ENCODE data around the gene TMEM131L.

DNA sequence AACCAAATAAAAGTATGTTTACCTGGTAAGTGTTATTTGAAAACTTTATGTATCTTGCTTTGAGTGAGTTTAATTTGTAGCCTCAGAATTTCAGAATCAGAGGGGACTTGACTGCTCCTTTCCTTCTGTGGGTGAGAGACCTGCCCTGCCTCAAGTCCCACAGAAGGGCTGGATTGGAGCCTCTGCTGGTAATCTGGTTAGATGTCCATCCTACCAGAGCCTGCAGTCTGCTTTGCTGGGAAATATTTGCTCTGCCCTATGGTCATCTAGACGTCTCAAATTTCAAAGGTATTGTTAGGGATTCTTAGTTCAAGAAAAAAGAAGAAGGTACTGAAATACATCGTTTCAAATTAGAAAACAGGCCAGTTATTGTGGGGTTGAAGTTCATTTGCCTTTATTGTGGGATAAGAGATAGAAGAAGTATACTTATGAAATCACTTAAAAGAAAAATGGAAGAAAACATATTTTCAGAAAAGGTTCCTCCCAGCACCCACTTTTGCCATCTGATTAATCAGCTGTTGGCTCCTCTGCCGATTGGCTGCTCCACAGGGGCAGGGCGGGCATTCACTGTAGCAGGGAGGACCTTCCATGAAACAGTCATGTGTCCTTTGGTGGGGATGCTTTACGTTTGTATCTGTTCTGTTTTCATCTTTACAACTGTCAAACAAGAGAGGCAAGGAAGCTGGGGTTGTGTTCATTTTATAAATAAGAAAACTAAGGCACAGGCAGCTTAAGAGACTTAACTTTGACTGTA is 144.6 kb downstream of the TMEM131L start:
- TF ChIP-seq, protein P1, sequence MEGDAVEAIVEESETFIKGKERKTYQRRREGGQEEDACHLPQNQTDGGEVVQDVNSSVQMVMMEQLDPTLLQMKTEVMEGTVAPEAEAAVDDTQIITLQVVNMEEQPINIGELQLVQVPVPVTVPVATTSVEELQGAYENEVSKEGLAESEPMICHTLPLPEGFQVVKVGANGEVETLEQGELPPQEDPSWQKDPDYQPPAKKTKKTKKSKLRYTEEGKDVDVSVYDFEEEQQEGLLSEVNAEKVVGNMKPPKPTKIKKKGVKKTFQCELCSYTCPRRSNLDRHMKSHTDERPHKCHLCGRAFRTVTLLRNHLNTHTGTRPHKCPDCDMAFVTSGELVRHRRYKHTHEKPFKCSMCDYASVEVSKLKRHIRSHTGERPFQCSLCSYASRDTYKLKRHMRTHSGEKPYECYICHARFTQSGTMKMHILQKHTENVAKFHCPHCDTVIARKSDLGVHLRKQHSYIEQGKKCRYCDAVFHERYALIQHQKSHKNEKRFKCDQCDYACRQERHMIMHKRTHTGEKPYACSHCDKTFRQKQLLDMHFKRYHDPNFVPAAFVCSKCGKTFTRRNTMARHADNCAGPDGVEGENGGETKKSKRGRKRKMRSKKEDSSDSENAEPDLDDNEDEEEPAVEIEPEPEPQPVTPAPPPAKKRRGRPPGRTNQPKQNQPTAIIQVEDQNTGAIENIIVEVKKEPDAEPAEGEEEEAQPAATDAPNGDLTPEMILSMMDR (IDR thresholded peaks at IDR 0.05; ENCODE audit: low read depth, low read length, poor library complexity, severe bottlenecking): no peak
- TF ChIP-seq EZH2phosphoT487 (IDR thresholded peaks at IDR 0.05; ENCODE audit: borderline replicate concordance, low read length): no peak
